ENCODE measurements around the gene FUT8.
"Not testable (repeated sequence)": the region's sequence is repeated elsewhere in the genome, so short reads cannot be mapped to it uniquely, and the experiment has no call there.

FUT8 gene

DNA sequence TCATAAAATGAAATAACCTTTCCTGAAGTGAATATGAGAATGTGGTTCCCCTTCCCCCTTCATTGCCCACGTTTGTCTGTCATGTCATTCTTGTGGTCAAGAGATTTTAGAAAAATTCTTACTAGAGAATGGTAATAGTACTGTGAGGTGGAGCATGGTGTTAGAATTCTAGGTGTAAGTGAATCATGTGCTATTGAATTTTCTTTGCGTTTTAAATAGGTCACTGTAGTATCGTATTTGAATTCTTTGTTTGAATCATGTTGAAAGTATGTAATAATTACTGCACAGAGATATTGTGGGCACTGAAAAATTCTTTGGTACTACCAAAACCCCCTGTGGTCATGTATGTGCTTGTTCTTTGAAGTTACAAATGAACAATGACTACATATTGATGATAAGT is 49.9 kb downstream of the FUT8 start:
- no peak for TF ChIP-seq CTCF (IDR thresholded peaks at IDR 0.05; ENCODE audit: low read depth, low read length, missing control alignments)
- DNase-seq (ENCODE audit: low read depth), result peak; percentile 70
- H3K4me3 ChIP-seq (ENCODE audit: low read depth, low read length), result no peak overlapping the region

DNA sequence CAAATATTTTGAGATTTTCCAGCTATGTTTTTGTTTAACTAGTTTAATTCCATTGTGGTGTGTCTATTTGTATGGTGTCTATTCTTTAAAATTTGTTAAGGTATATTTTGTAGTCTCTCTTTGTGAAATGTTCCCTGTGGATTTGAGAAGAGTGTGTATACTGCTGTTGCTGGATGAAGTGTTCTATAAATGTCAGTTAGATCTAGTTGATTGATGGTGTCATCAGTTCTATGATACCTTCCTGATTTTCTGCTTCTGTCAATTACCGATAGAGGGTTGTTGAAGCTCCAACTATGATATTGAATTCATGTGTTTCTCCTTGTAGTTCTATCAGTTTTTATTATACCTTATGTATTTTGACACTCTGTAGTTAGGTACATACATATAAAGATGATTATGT is 53.1 kb downstream of the FUT8 start:
- no peak for TF ChIP-seq CTCF (IDR thresholded peaks at IDR 0.05; ENCODE audit: low read depth, low read length, missing control alignments)
- H3K4me3 ChIP-seq (ENCODE audit: low read depth, low read length), result no peak overlapping the region
- DNase-seq (ENCODE audit: low read depth), result no peak

DNA sequence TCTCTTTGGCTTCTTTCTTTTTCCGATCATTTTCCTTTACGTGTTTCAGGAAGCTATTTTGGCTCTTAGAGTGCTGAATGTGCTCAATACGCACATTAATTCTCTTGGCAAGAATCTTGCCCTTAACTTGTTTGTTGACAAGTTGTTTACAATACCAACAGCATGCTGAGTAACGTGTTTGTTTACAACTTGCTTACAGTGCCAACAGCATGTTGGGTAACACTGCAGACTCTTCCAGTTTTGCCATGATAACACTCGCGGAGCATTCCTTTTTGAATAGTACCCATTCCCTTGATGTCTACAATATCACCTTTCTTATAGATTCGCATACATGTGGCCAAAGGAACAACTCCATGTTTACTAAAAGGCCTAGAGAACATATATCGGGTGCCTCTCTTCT is 55.4 kb downstream of the FUT8 start:
- not testable (repeated sequence) for H3K4me3 ChIP-seq (ENCODE audit: low read depth, low read length); DNase-seq (ENCODE audit: low read depth)

GRCh38 chr14:65469903-65470302 is 57.4 kb downstream of the FUT8 start:
- TF ChIP-seq CTCF (IDR thresholded peaks at IDR 0.05; ENCODE audit: low read depth, low read length, missing control alignments), result no peak
- no peak overlapping the region for H3K4me3 ChIP-seq (ENCODE audit: low read depth, low read length)
- DNase-seq (ENCODE audit: low read depth), result no peak

GRCh38 chr14:65470404-65470880 is 57.9 kb downstream of the FUT8 start:
- H3K4me3 ChIP-seq (ENCODE audit: low read depth, low read length), result no peak overlapping the region; the same call in 1 of the 2 replicates
- no peak for TF ChIP-seq CTCF (IDR thresholded peaks at IDR 0.05; ENCODE audit: low read depth, low read length, missing control alignments)
- DNase-seq (ENCODE audit: low read depth), result no peak

DNA sequence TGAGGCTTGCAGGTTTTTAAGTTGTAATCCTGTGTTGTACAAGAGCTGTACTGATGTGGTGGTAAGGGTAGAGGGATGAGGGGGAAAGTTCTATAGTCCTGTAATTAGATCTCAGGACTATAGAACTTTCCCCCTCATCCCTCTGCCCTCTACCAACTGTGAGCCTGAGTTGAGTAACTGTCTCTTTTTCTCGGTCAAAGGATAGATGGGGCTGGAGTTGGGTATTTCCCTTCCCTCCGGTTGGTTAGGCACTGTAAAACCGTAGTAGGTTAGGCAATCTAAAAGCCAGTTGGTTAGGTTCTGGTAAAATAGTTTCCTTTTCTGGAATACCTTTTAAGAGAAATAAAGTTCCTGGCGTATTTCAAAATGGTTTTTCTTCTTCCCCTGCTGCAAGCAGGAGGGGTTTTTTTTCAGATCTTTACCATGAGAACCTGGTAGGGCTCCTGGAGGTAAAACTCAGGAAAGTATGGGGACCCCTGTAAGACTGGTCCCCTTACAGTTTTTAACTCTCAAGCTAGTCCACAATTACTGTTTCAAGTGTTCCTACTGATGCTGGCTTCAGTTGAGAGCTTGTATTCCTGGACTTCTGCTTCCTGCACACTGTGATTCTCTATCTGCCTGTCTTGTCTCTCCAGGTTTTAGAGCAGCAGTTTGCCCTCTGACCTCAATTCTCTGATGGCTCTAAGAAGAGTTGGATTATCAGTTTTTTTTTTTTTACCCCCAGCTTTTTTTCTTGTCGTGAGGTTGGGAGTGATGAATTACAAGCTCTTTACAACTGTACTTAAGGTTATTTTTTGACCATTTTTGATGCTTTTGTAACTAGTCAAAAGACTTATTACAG is 58.7 kb downstream of the FUT8 start:
- TF ChIP-seq CTCF (IDR thresholded peaks at IDR 0.05; ENCODE audit: low read depth, low read length, missing control alignments), result no peak
- no peak for DNase-seq (ENCODE audit: low read depth)
- H3K4me3 ChIP-seq (ENCODE audit: low read depth, low read length), result no peak overlapping the region

- no peak for DNase-seq (ENCODE audit: low read depth)
- H3K4me3 ChIP-seq (ENCODE audit: low read depth, low read length), result no peak overlapping the region
- TF ChIP-seq CTCF (IDR thresholded peaks at IDR 0.05; ENCODE audit: low read depth, low read length, missing control alignments), result no peak
Measured at GRCh38 chr14:65472189-65472588, 59.7 kb downstream of the FUT8 start.

All from GM12864 (cell line).